NCI-H1092 (cell line): ENCODE results near the gene DDX3Y.

Experiments
- DNase-seq: peaks from one replicate; lab custom pipeline; 2025; lab: John Stamatoyannopoulos, UW

DDX3Y gene

GRCh38 chrY:12904618-12905516, at the start of gene DDX3Y:
DDX3Y (plus strand) TSS chrY:12904868; CDS start chrY:12904937, 69 bp downstream.
- DNase-seq: no peak

- DNase-seq: no peak
Measured at GRCh38 chrY:12855791-12856275, 48.8 kb upstream of the DDX3Y start.

DNA sequence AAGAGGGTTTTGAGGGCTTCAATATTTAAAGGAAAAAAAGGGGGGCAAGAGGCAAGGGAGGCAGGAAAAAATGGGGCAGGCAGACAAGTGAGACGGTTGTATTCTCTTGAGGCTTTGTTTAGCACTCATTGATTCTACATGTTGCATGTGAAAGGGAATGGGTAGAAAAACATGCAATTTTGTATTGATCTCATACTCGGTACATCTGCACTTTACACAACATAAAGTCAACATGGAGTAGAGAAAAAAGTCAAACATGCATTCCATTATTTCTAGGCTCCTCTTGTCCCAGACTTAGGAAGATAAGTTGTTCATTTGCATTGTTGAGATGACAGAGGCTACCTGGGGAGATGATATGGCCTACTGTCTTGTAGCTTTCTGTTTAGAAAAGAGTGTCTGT, 36.7 kb upstream of the DDX3Y start:
- DNase-seq: no peak

GRCh38 chrY:12896973-12897372, 7.7 kb upstream of the DDX3Y start:
- DNase-seq: no peak

DNA sequence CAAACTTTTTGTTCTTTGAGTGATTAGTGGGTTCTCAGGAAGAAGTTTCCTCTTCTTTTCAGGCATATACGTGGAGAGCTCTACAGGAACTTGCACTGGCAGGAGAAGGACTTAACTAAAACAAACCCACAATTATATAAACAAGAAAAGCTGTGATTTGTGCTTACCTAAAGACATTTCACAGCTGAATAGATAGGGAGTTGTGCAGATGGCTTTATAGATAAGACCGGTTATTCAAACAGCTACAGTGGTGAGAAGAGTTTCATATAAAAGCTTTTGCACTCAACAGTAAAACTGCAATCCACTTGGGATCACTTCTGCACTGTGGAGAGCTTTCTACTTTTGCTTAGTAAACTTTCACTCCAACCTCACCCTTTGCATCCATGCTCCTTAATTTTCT, 6.1 kb upstream of the DDX3Y start:
- no peak for DNase-seq

DNA sequence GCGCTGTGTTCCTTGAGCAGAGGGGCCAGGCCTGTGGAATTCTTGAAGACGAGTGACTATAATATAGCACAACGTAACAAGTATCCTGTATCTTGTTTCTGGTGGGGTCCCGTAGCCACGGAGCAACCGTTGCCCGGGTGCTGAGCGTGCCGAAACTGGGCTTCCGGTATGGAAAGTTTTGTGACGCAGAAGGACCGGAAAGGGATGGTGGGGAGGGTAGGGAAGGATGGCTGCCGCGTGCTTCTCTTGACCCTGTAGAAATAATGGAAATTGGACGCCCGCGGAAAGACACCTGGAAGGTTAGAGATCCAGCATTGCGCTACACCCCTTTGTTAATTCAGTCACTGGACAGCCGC, 827 bp downstream of the DDX3Y start:
- no peak for DNase-seq

GRCh38 chrY:12905895-12906294, 1.2 kb downstream of the DDX3Y start:
- no peak for DNase-seq

GRCh38 chrY:12913541-12913940, 8.9 kb downstream of the DDX3Y start:
- no peak for DNase-seq

DNA sequence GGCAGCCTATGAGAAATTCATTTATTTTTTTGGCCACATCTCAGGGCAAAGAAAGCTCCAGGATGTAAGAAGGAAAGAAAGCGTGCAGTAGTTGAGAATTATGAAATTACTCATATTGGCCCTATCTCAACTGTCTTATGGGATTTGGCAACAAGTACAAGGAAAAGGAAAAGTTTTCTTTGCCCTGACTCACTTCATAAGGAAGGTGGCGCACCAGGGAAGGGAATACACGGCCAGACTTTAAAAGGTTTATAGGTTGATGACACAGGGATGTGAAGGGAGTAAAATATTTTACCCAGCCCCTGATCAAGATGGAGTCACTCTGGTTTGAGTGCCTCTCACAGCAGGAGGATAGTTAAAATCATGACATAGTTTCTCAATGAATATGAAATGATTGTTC, 23.4 kb downstream of the DDX3Y start:
- DNase-seq: no peak

GRCh38 chrY:12941725-12942687, 37.3 kb downstream of the DDX3Y start:
- no peak for DNase-seq
